NCI-H146 treated with DMSO at 0.1 percent for 48 hours (cell line): ENCODE measurements around the gene PRR5.

Experiments
- DNase-seq: peaks from one replicate; lab custom pipeline; 2025; ENCODE audit not compliant: unreplicated experiment; lab: John Stamatoyannopoulos, UW

PRR5 gene

DNA sequence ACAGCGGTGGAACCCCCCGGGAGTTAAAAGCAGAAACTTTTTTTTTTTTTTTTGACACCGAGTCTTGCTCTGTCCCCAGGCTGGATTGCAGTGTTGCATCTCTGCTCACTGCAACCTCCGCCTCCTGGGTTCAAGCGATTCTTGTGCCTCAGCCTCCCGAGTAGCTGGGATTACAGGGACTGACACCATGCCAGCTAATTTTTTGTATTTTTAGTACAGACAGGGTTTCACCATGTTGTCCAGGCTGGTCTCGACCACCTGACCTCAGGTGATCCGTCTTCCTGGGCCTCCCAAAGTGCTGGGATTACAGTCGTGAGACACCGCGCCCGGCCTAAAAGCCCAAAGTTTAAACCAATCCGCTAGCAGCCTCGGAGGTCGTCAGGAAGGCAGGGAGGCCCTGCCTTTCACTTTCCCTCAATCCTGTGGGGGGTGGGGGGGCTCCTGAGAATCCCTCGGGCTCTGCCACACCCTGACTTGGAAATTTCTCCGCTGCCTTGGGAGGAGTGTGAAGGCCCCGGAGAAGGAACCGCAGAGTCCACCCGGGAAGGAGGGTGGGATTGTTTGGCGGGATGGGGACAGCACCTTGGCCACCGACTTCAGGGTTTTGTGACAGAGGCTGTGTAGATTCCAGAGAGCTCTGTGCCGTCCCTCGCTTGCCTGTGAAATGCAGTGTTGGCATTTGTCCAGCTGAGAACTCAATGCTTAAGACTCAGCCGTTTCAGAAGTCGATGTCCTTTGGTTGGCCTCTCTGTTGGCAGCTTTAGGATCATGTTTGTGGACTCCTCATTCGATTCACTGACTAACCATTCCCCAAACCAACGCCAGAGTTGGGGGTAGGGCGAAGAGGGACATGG lies 51.4 kb downstream of the PRR5 start:
- DNase-seq = no peak

DNA sequence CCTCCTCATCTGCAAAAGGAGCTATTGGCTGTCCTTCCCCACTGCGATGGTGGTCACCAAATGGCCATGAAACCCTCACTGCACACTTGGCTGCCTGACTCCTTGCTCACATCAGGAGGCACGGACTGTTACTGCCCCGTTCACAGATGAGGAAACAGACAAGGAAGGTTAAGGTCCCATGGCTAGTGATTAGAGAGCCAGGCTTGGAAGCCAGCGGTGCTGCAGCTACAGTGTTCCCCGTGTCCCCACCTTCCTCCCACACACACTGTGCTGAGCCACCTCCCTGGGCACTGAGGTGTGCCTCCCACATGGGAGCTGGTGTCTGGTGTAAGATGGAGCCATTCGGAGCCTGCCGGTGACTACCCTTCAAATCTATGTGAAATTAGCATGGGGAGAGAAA lies 53.0 kb downstream of the PRR5 start:
- DNase-seq = no peak

- DNase-seq = no peak
Observed at GRCh38 chr22:44755417-44755816, 53.4 kb downstream of the PRR5 start.

- DNase-seq = no peak
Observed at GRCh38 chr22:44755956-44756361, 54.0 kb downstream of the PRR5 start.

DNA sequence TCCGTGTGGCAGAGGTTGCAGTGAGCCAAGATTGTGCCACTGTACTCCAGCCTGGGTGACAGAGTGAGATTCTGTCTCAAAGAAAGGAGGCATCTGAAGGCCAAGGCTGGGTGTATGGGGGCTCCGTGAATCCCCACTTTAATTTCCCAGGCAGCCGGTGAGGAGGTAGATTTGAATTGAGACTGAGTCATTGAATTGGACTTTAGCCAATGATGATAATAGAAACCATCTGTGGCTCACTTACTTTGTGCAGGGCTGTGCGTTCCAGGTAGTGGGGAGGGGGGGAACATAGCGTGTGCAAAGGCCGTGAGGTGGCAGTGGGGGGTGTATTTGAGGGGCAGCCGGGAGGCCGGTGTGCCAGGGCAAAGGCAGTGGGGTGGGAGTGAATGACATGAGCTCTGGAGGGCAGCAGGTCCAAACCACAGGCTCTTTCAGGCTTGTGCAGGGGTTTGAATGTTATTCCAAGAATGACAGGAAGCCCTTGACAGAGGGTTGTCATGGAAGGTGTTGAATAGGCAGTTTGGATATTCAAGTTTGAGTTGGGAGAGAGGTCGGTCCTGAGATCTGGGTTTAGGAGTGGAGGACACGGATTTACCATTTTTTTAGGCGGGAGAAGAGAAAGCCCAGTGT lies 56.5 kb downstream of the PRR5 start:
- DNase-seq = peak; percentile 0

DNA sequence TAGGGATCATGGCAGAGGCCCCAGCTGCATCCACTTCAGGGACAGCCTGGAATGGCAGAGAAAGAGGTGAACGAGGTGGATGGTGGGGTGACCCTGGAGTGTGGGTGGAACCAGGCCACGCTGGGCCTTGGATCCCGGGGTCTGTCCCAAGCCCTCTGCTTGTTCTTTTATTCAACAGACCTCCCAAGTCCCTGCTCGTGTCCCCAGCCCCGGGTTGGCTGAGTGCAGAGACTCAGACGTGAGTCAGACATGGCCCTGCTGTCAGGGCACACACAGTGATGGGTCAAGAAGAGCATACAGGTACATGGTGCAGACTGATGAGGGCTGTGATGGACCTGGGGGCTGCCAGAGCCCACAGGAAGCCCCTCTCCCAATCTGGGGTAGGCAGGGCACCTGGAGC lies 57.0 kb downstream of the PRR5 start:
- DNase-seq = no peak

- no peak for DNase-seq
Observed at GRCh38 chr22:44759430-44760310, 57.7 kb downstream of the PRR5 start.

DNA sequence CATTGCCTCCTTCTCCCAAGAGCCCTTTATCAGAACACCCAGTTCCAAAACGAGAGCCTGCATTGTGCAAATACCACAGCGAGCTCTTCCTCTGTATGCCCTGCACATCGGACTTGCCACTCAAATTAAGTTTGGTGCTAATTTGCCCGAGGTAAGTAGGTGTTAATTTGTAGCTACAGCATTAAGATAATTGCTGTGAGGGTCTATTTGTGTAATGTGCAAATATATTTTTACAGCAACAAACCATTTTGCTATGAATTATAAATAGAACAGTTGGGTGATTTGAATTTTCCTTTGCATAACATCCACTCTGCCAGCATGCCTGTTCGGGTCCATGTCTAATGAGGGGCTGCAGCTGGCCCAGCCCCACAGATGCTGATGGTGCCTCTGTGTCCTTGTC lies 58.5 kb downstream of the PRR5 start:
- no peak for DNase-seq

DNA sequence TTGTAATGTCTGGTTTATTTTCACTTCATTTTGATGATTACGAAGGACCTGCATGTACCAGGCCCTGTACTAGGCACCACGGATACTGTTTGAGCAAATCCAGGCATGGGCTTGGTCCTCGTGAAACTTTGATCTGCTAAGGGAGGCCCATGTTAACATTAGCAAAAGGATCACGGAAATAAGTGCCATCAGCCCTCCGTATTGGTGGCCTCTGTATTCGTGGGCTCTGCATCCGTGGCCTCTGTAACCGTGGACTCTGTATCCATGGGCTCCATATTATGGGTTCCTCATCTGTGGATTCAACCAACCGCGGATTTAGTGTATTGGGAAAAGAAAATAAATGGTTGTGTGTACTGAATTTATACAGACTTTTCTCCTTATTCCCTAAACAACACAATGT lies 59.0 kb downstream of the PRR5 start:
- no peak for DNase-seq

- no peak for DNase-seq
Observed at GRCh38 chr22:44764373-44764772, 62.4 kb downstream of the PRR5 start.

- DNase-seq = no peak
Observed at GRCh38 chr22:44764974-44765373, 63.0 kb downstream of the PRR5 start.

GRCh38 chr22:44765571-44766285 lies 63.7 kb downstream of the PRR5 start:
- DNase-seq = no peak

- no peak for DNase-seq
Observed at GRCh38 chr22:44773082-44773481, 71.1 kb downstream of the PRR5 start.

DNA sequence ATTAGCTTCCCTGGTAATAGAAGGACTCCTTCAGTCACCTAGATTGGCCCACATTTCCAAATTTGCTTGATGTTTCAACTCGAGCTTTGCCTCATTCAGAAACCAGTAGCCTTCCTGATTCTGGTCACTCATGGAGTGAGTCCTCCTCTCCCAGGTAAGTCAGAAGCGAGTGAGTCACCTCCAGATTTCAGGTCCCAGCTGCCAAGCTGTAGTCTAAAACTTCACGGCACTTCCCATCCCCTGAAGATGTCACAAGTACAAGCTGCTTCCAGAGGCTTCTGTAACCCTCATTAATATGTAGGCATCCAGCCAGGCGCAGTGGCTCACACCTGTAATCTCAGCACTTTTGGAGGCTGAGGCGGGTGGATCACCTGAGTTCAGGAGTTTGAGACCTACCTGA lies 73.9 kb downstream of the PRR5 start:
- no peak for DNase-seq

- no peak for DNase-seq
Observed at GRCh38 chr22:44776605-44777363, 74.8 kb downstream of the PRR5 start.

- no peak for DNase-seq
Observed at GRCh38 chr22:44777364-44777755, 75.4 kb downstream of the PRR5 start.

DNA sequence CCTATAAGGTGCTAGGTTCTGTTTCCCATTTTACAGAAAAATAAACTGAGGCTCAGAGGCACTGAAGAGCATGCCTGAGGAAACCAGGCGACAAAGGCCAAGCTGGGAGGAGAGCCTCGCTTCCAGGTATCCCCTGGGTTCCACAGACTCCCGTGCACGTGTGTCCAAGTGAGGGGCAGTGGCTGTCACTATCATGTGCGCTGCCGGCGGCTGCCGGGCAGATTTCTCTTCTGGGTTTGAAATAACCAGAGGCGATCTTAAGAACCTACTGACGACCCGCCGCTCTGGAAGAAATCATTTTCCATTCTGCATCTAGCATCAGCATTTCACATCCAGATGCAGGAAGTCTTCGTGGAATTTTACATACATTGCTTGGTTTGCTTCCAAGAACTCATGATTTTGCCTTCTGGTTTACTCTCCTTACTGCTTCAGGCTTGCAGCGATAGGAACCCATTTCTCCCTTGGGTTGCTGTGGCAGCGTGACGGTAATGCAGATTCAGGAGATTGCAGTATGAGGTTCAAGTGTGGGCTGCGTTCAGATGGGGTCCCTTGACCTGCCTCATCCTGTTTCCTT lies 79.0 kb downstream of the PRR5 start:
- DNase-seq = no peak

- DNase-seq = no peak
Observed at GRCh38 chr22:44782363-44782963, 80.5 kb downstream of the PRR5 start.

GRCh38 chr22:44783091-44783490 lies 81.1 kb downstream of the PRR5 start:
- DNase-seq = no peak

GRCh38 chr22:44783581-44783980 lies 81.6 kb downstream of the PRR5 start:
- no peak for DNase-seq
